AG04449 (cell line): ENCODE data around the gene ZNF280B.
"Not testable (repeated sequence)": the region's sequence is repeated elsewhere in the genome, so short reads cannot be mapped to it uniquely, and the experiment has no call there.

Source experiments
- CTCF ChIA-PET: fragments of 350-600 bp; formaldehyde crosslinking; extraction: SDS; loops from one replicate; lab custom pipeline; 2021; ENCODE audit warnings: antibody characterized with exemption; lab: Yijun Ruan, JAX
- POLR2A ChIA-PET: fragments of 400-600, 350-600 bp; formaldehyde crosslinking; extraction: SDS; loops from one replicate; lab custom pipeline; 2020; ENCODE audit warnings: antibody characterized with exemption, inconsistent platforms; lab: Yijun Ruan, JAX
- DNase-seq: peaks from one replicate; pipeline ENCODE4 v3.0.0-alpha.2; 2010; ENCODE audit warnings: low read depth, low spot score
- H3K4me3 ChIP-seq: 2 replicates; pipeline ENCODE4 v1.5.1; 2011; ENCODE audit warnings: low read depth, mild to moderate bottlenecking, control low read depth, low read length
- TF ChIP-seq, protein P1 (sequence below): IDR thresholded peaks from one replicate; pipeline ENCODE4 v1.5.1; 2011; ENCODE audit warnings: mild to moderate bottlenecking, moderate library complexity, low read length, control low read depth, inconsistent platforms; ENCODE audit not compliant: insufficient read depth; ENCODE audit errors: missing control alignments

ZNF280B gene

DNA sequence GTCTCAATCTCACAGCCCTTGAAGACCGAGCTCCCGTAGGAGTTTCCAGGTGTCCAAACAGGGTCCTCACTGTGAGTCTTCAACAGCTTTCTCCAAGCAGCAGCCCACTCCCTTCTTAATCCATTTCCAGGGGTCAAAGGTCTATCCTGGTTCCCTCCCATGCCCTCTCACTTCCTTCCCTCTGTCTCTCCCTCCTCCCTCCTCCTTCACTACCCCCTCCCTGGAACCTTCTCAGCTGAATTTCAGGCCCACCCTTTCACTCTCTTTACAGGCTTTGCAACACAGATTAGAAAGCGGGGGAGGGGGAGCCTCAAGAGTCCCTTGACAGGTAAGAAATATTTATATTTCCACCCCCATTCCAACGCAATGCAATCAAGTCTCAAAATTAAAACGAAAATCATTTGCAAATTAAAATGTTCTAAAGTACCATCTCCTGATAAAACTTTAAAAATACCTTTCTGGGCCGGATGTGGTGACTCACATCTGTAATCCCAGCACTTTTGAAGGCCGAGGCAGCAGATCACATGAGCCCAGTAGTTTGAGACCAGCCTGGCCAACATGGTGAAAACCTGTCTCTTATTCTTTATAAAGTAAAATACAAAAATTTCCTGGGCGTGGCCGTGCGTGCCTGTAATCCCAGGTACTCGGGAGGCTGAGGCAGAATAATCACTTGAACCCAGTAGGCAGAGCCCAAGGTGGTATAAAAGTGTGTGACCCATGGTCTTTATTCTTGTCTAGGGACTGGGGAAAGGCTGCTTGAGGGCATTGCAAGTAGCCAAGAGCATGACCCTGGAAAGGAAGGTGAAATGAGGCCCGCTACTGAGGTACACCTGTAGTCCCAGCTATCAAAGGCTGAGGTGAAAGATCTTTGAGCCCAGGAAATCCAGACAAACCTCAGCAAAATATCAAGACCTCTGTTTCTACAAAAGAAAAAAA lies 12.4 kb upstream of the ZNF280B start:
- DNase-seq = no peak
- TF ChIP-seq, protein P1, sequence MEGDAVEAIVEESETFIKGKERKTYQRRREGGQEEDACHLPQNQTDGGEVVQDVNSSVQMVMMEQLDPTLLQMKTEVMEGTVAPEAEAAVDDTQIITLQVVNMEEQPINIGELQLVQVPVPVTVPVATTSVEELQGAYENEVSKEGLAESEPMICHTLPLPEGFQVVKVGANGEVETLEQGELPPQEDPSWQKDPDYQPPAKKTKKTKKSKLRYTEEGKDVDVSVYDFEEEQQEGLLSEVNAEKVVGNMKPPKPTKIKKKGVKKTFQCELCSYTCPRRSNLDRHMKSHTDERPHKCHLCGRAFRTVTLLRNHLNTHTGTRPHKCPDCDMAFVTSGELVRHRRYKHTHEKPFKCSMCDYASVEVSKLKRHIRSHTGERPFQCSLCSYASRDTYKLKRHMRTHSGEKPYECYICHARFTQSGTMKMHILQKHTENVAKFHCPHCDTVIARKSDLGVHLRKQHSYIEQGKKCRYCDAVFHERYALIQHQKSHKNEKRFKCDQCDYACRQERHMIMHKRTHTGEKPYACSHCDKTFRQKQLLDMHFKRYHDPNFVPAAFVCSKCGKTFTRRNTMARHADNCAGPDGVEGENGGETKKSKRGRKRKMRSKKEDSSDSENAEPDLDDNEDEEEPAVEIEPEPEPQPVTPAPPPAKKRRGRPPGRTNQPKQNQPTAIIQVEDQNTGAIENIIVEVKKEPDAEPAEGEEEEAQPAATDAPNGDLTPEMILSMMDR = no peak
- CTCF ChIA-PET = interaction anchor here (0.9 to 4.3 kb wide), 3 partner anchors 10 to 16 kb away, joined by 3 to 20 read pairs (median 8); partner anchors contain the start of gene ZNF280B
- H3K4me3 ChIP-seq = no peak overlapping the region
- POLR2A ChIA-PET = no interaction called here

DNA sequence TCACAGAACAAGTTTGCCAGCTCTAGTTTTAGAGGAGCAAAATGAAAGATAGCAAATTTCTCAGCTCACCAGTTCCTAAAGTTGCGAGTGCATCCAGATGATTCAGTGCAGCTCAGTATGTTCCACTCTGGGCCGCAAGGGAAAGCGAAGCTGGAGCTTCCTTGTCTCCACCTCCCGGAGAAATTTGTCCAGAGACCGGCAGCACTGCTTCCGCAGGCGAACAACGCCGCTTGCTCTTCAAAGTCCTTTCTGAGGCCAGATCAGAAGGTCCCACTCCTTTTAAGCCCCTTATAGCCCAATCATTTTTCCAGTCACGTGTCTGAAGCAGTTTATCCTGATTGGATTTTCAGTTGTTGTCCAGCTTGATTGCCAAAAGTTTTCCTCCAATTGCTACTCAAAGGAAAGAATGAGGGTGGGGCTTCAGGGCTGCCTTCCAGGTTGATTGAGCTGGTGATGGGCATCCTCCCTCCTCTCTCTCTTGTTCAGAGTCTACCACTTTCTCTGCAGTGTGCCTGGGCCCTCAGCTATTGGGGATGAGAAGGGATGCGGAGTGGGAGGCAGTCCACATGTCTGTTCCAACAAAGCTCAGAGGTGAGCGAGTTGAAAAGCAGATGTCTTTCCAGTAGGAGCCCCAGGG lies 11.6 kb upstream of the ZNF280B start, which contains the start of gene ZNF280A:
Gene ZNF280A, minus strand, starts transcription at position 251 of the 637 bp plus-strand sequence. CDS start 4,640 bp downstream, outside the sequence.
- ChIA-PET CTCF (interaction anchor here (0.9 to 4.3 kb wide), 3 partner anchors 9 to 15 kb away, joined by 3 to 20 read pairs (median 8); partner anchors contain the start of gene ZNF280B), POLR2A (no interaction called here)
- no peak for DNase-seq
- H3K4me3 ChIP-seq = no peak within 1 kb of the TSS
- TF ChIP-seq, protein P1 = no peak

DNA sequence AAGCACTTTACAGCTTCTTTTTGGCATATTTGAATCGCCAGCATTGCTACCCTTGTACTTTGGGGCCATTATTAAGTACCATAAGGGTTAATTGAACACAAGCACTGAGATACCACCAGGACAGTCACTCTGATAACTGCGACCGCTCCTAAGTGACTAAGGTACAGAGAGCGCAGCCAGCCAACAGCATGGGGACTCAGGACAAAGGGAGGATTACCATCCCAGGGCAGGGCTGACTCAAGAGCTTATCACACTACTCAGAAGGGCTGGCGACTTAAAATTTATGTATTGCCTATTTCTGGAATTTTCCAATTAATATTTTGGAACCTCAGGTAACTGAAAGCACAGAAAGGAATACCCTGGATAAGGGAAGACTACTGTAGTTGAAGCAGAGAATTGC lies 11.0 kb upstream of the ZNF280B start:
- DNase-seq = no peak
- ChIA-PET POLR2A (no interaction called here), CTCF (interaction anchor here (0.9 to 4.3 kb wide), 4 partner anchors 8 to 14 kb away, joined by 3 to 20 read pairs (median 6); partner anchors contain the start of gene ZNF280B)
- H3K4me3 ChIP-seq = no peak overlapping the region
- TF ChIP-seq, protein P1 = no peak

DNA sequence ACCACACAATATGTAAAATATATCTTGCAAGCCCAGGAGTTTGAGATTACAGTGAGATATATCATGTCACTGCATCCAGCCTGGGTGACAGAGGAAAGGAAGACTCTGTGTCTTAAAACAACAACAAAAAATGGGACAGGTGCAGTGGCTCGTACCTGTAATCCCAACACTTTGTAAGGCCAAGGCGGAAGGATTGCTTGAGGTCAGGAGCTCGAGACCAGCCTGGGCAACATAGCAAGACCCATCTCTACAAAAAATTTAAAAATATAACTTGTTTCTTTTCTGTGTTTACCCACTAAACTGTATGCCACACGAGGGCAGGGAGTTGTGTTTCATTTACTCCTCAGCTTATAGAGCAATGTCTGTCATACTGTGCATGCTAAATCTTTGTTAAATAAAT lies 8.4 kb upstream of the ZNF280B start:
- TF ChIP-seq, protein P1 = no peak
- POLR2A ChIA-PET = no interaction called here
- CTCF ChIA-PET = interaction anchor here (4.3 kb wide), 1 partner anchor 8 kb away, joined by 20 read pairs; the partner anchor contains the start of gene ZNF280B
- no peak for DNase-seq
- no peak overlapping the region for H3K4me3 ChIP-seq

DNA sequence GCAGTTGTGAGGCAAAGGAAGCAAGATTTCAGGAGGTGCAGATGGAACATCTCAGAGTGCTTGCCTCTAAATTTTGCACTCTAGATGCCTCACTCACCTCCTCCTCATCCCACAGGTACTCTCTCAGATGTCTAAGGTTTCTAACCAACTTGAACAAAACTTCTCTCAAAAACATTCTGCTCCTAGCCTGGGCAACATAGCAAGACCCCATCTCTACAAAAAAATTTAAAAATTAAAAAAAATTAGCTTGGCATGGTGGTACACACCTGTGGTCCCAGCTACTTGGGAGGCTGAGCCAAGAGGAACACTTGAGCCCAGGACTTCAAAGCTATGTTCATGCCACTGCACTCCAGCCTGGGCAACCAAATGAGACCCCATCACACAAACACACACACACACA lies 7.3 kb upstream of the ZNF280B start:
- no peak for DNase-seq
- ChIA-PET POLR2A (no interaction called here), CTCF (interaction anchor here (1.1 kb wide), 1 partner anchor 60 kb away, joined by 3 read pairs; no protein-coding TSS in a partner anchor)
- TF ChIP-seq, protein P1 = no peak
- H3K4me3 ChIP-seq = no peak overlapping the region

DNA sequence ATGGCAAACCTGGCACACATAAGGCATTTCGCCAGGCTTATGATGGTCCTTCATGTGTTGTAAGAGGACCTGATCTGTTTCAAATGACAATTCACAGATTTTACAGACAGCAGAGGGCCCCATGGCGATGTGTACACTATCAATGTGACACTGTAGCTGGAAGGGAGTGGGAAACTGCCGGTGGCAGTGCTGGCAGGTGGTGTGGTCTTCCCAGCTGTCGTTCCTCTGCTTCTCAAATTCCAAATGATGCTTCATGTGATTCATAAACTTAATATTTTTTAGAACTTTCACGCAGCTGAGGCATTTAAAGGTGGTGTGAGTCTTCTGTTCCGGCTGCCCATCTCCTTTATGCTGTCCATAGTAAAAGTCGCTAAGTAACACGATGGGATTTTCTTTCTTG lies 5.9 kb upstream of the ZNF280B start:
- H3K4me3 ChIP-seq, POLR2A ChIA-PET, DNase-seq, CTCF ChIA-PET: not testable (repeated sequence)
